Osteocyte (in vitro differentiated cells): ENCODE data around the gene MCHR2. TPM values are rescaled to one million over a fixed set of nuclear protein-coding genes. Genes with fewer than 3 reads are reported as not detected.

Source experiments
- DNase-seq: peaks from one replicate; pipeline ENCODE4 v3.0.0; 2021; ENCODE audit warnings: mixed read lengths; ENCODE audit not compliant: unreplicated experiment; ENCODE audit errors: extremely low spot score
- H3K27ac Mint-ChIP-seq: one replicate; pipeline ENCODE4 v1.8.0; 2021; ENCODE audit warnings: mild to moderate bottlenecking, mixed read lengths; ENCODE audit not compliant: unreplicated experiment
- H3K27me3 Mint-ChIP-seq: one replicate; pipeline ENCODE4 v1.8.0; 2021; ENCODE audit warnings: mixed read lengths; ENCODE audit not compliant: unreplicated experiment
- H3K36me3 Mint-ChIP-seq: one replicate; pipeline ENCODE4 v1.8.0; 2021; ENCODE audit warnings: mixed read lengths; ENCODE audit not compliant: unreplicated experiment
- H3K4me1 Mint-ChIP-seq: one replicate; pipeline ENCODE4 v1.8.0; 2021; ENCODE audit warnings: mixed read lengths; ENCODE audit not compliant: unreplicated experiment
- H3K4me3 Mint-ChIP-seq: one replicate; pipeline ENCODE4 v1.8.0; 2021; ENCODE audit warnings: mild to moderate bottlenecking, moderate library complexity, mixed read lengths; ENCODE audit not compliant: unreplicated experiment
- H3K9me3 Mint-ChIP-seq: one replicate; pipeline ENCODE4 v1.8.0; 2021; ENCODE audit warnings: mixed read lengths; ENCODE audit not compliant: unreplicated experiment
- CTCF ChIP-seq: fragments of 200-600 bp; sonication (generic); IDR thresholded peaks from 2 replicates; pipeline ENCODE4 v1.5.0; 2021; ENCODE audit warnings: antibody characterized with exemption, mild to moderate bottlenecking, moderate library complexity
- total RNA-seq: library from RNA; stranded (reverse); gene quantifications from 2 replicates; pipeline ENCODE4 v1.2.1, GENCODE V29; 2021

Gene MCHR2
- total RNA-seq, 1 donor from 2014 or later = not detected

- TF ChIP-seq CTCF = no peak
- Mint-ChIP-seq H3K36me3 (no peaks in the 10 kb centered on the region), H3K4me3 (no peak overlapping the region), H3K9me3 (no peaks in the 10 kb centered on the region), H3K4me1 (no peaks in the 10 kb centered on the region), H3K27me3 (peaks cover 3% of the 10 kb centered on the region), H3K27ac (no peak overlapping the region)
- DNase-seq = no peak
These were observed 42.8 kb downstream of the MCHR2 start for GRCh38 chr6:99951016-99951805.

GRCh38 chr6:99946005-99946404 lies 48.0 kb downstream of the MCHR2 start:
- DNase-seq = no peak
- Mint-ChIP-seq H3K27ac (no peak overlapping the region), H3K27me3 (no peaks in the 10 kb centered on the region), H3K9me3 (no peaks in the 10 kb centered on the region), H3K4me1 (no peaks in the 10 kb centered on the region), H3K36me3 (no peaks in the 10 kb centered on the region), H3K4me3 (no peak overlapping the region)
- TF ChIP-seq CTCF = no peak

- Mint-ChIP-seq H3K9me3 (peaks cover 9% of the 10 kb centered on the region), H3K4me1 (no peaks in the 10 kb centered on the region), H3K27me3 (no peaks in the 10 kb centered on the region), H3K4me3 (no peak overlapping the region), H3K36me3 (no peaks in the 10 kb centered on the region), H3K27ac (no peak overlapping the region)
- no peak for DNase-seq
- TF ChIP-seq CTCF = no peak
These were observed 50.2 kb downstream of the MCHR2 start for GRCh38 chr6:99943846-99944245.

- Mint-ChIP-seq H3K4me1 (no peaks in the 10 kb centered on the region), H3K27me3 (no peaks in the 10 kb centered on the region), H3K4me3 (no peak overlapping the region), H3K27ac (no peak overlapping the region), H3K9me3 (peaks cover 11% of the 10 kb centered on the region), H3K36me3 (no peaks in the 10 kb centered on the region)
- no peak for TF ChIP-seq CTCF
- no peak for DNase-seq
These were observed 53.4 kb downstream of the MCHR2 start for GRCh38 chr6:99940582-99940981.

- DNase-seq = no peak
- Mint-ChIP-seq H3K27ac (peak overlapping the region; percentile 28), H3K36me3 (peaks cover 4% of the 10 kb centered on the region), H3K4me1 (peaks cover 17% of the 10 kb centered on the region), H3K4me3 (no peak overlapping the region), H3K9me3 (peaks cover 14% of the 10 kb centered on the region), H3K27me3 (no peaks in the 10 kb centered on the region)
- no peak for TF ChIP-seq CTCF
These were observed 60.9 kb downstream of the MCHR2 start for GRCh38 chr6:99933129-99933528.
